ENCODE measurements around the gene RHBDL1. TPM values are rescaled to one million over a fixed set of nuclear protein-coding genes. Genes with fewer than 3 reads are reported as not detected.

The RHBDL1 gene
- total and polyA plus RNA-seq, 2 of the 8 experiments (the other 6 are each of a cell fraction or from before 2014, with no cell fraction given): 4.0 to 8.1 TPM

DNA sequence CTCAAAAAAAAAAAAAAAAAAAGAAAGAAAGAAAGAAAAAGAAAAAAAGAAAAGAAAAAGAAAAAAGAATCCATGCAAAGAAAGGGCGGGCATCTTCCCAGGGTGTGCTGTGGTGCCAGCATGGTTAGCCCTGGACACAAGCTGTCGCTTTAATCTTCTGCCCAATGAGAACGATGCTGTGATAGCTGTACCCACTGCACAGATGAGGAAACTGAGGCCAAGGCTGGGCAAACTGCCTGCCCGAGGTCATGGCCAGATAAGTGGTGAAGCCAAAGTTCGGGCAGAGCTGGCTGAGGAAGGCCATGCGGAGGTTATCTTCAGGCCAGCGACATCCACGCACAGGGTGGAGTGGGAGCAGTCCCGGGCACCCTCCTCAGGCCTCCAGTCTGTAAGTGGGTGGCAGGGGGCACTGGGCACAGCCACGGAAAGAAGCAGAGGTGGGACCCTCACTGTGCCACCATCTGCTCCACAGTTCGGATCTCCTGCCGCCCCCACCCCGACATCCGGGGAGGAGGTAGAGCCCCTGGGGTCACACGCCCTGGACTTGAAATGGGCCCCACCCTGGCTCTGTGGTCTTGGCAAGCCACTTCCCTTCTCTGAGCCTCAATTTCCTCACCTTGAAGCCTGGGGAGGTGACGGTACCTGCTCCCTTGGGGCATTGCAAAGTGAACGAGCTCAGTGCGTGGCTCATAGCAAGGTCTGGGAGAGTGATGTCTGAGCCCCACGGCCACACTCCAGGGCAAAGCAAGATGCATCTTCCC is 23.6 kb downstream of the RHBDL1 start:
- H3K27ac ChIP-seq (ENCODE audit: low read depth, low read length): no peak overlapping the region
- FAIRE-seq: no peak
- no peak overlapping the region for H2BK15ac ChIP-seq (ENCODE audit: low read length)
- peaks cover 39 to 85% (median 76%) of the 10 kb centered on the region in 4 experiments for H3K27me3 ChIP-seq (replicated peaks in 1 of 4; ENCODE audit: control insufficient read depth in 3 of 4, extremely low read depth in 1 of 4, insufficient read depth in 3 of 4, low read length in 3 of 4)
- no peak overlapping the region for H3K14ac ChIP-seq (ENCODE audit: insufficient read length)
- H2BK20ac ChIP-seq (ENCODE audit: low read length): no peak overlapping the region
- H4K91ac ChIP-seq (replicated peaks; ENCODE audit: insufficient read length, low read length): no peak overlapping the region
- no peaks in the 10 kb centered on the region for H3K36me3 ChIP-seq (ENCODE audit: control insufficient read depth in 2 of 4, insufficient read depth in 4 of 4, low read length in 3 of 4)
- H3K4ac ChIP-seq (replicated peaks; ENCODE audit: insufficient read length, low read depth, low read length): no peak overlapping the region
- H3K4me3 ChIP-seq (ENCODE audit: extremely low read depth in 1 of 4, insufficient read depth in 2 of 4, low read depth in 3 of 4, low read length in 4 of 4): no peak overlapping the region
- peaks cover 0 to 8% (median 7%) of the 10 kb centered on the region in 4 experiments; a peak in 4 of 7 replicates for H3K4me1 ChIP-seq (replicated peaks in 1 of 4; ENCODE audit: control insufficient read depth in 3 of 4, insufficient read depth in 4 of 4, low read length in 3 of 4)
- no peak overlapping the region for H3K56ac ChIP-seq (replicated peaks; ENCODE audit: insufficient read length, low read depth, low read length)
- no peaks in the 10 kb centered on the region for H3K9me3 ChIP-seq (ENCODE audit: insufficient read depth in 2 of 2, low read depth in 1 of 2, low read length in 1 of 2)
- H2AFZ ChIP-seq (ENCODE audit: low read length): no peak overlapping the region
- peak overlapping the region; percentile 25; the same call in 1 of the 2 replicates for H4K8ac ChIP-seq (ENCODE audit: extremely low read depth, insufficient read depth, low read length)
- H2AK5ac ChIP-seq (ENCODE audit: low read depth, low read length): no peak overlapping the region
- no peak overlapping the region for H3K23ac ChIP-seq (ENCODE audit: insufficient read length)
- no peak overlapping the region for H3K18ac ChIP-seq (ENCODE audit: extremely low read depth, low read length)
- H3K9ac ChIP-seq (replicated peaks in 1 of 4; ENCODE audit: extremely low read depth in 1 of 4, low read depth in 3 of 4, low read length in 3 of 4): no peak overlapping the region
- no peaks in the 10 kb centered on the region for H3K79me1 ChIP-seq (ENCODE audit: low read depth, low read length)
- peaks cover 3% of the 10 kb centered on the region; the same call in 1 of the 2 replicates for H3K23me2 ChIP-seq (ENCODE audit: low read depth, low read length)
- no peak overlapping the region for H2BK120ac ChIP-seq (replicated peaks; ENCODE audit: low read depth, low read length)
- DNase-seq (ENCODE audit: low read depth in 1 of 2, low spot score in 2 of 2): no peak
- POLR2A ChIA-PET (ENCODE audit: partially characterized antibody): interaction anchor here (0.8 to 1.2 kb wide), 4 partner anchors 10 to 89 kb away, joined by 3 to 4 read pairs (median 3); partner anchors contain the start of genes RHBDL1, RPUSD1 and WDR24
- H4K5ac ChIP-seq (ENCODE audit: insufficient read length, low read depth, low read length): no peak overlapping the region
- CTCF ChIA-PET (ENCODE audit: partially characterized antibody): interaction anchor here (0.6 kb wide), 1 partner anchor 45 kb away, joined by 5 read pairs; no protein-coding TSS in a partner anchor
- TF ChIP-seq SP4 (IDR thresholded peaks at IDR 0.05; ENCODE audit: low read length) (no peak), CBX5 (IDR thresholded peaks at IDR 0.05; ENCODE audit: low read depth, low read length) (no peak), EZH2 (IDR thresholded peaks at IDR 0.05; ENCODE audit: low read depth, low read length, severe bottlenecking) (no peak), KDM5A (IDR thresholded peaks at IDR 0.05; ENCODE audit: low read length) (no peak), SIN3A (conservative IDR thresholded peaks at IDR 0.05 in 1 of 2, IDR thresholded peaks at IDR 0.05 in 1 of 2; ENCODE audit: low read depth in 1 of 2, low read length in 2 of 2) (no peak), BRCA1 (IDR thresholded peaks at IDR 0.05; ENCODE audit: low read depth, low read length) (no peak), ASH2L (IDR thresholded peaks at IDR 0.05; ENCODE audit: low read length) (no peak)
- TF ChIP-seq, protein P1, sequence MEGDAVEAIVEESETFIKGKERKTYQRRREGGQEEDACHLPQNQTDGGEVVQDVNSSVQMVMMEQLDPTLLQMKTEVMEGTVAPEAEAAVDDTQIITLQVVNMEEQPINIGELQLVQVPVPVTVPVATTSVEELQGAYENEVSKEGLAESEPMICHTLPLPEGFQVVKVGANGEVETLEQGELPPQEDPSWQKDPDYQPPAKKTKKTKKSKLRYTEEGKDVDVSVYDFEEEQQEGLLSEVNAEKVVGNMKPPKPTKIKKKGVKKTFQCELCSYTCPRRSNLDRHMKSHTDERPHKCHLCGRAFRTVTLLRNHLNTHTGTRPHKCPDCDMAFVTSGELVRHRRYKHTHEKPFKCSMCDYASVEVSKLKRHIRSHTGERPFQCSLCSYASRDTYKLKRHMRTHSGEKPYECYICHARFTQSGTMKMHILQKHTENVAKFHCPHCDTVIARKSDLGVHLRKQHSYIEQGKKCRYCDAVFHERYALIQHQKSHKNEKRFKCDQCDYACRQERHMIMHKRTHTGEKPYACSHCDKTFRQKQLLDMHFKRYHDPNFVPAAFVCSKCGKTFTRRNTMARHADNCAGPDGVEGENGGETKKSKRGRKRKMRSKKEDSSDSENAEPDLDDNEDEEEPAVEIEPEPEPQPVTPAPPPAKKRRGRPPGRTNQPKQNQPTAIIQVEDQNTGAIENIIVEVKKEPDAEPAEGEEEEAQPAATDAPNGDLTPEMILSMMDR (IDR thresholded peaks at IDR 0.05; ENCODE audit: control extremely low read depth in 1 of 3, insufficient read depth in 1 of 3, low read depth in 1 of 3, low read length in 3 of 3): no peak
- no peaks in the 10 kb centered on the region for H3K79me2 ChIP-seq (ENCODE audit: control insufficient read depth in 1 of 2, insufficient read depth in 2 of 2, low read length in 2 of 2)
- 85% methylated on average over 17 of the region's 19 CpGs; no CpG with 5 or more reads in 1 of the 2 experiments for whole genome bisulfite sequencing, 2 experiments (ENCODE audit: extremely low coverage in 1 of 2, insufficient coverage in 1 of 2, insufficient read length in 1 of 2, insufficient replicate concordance in 2 of 2, low coverage in 1 of 2, low lambda C conversion rate in 2 of 2, missing lambda C conversion rate in 1 of 2)
- no peak overlapping the region for H3K4me2 ChIP-seq (ENCODE audit: insufficient read depth in 1 of 2, low read depth in 2 of 2, low read length in 2 of 2)
- H2BK5ac ChIP-seq (ENCODE audit: low read depth, low read length): no peak overlapping the region
- H4K20me1 ChIP-seq (replicated peaks in 1 of 2; ENCODE audit: control insufficient read depth in 1 of 2, insufficient read depth in 2 of 2, low read length in 2 of 2): peaks cover 6 to 27% of the 10 kb centered on the region in 2 experiments
- no peak overlapping the region for H2BK12ac ChIP-seq (ENCODE audit: low read depth, low read length)
